PC-9 (cell line): ENCODE measurements around the gene IP6K1. TPM values are rescaled to one million over a fixed set of nuclear protein-coding genes. Genes with fewer than 3 reads are reported as not detected.
"Not testable (repeated sequence)": the region's sequence is repeated elsewhere in the genome, so short reads cannot be mapped to it uniquely, and the experiment has no call there.

ENCODE experiments used
- BruUV-seq: library from RNA; stranded (reverse); fragments of 400-500 nt; replicated peaks from 2 replicates; lab custom pipeline; 2021; lab: Mats Ljungman, UMichigan
- CTCF ChIA-PET: fragments of 300-600 bp; sonication (Branson Sonifier 250); formaldehyde crosslinking; loops from one replicate; lab custom pipeline; 2022; ENCODE audit warnings: antibody characterized with exemption; lab: Charles Lee
- POLR2A ChIA-PET: fragments of 300-600 bp; sonication (Branson Sonifier 250); formaldehyde crosslinking; loops from one replicate; lab custom pipeline; 2022; ENCODE audit warnings: antibody characterized with exemption; ENCODE audit not compliant: unreplicated experiment; lab: Charles Lee
- DNase-seq, 2 experiments: peaks; one replicate each; pipeline versions ENCODE4 v3.0.0 to v3.0.0-alpha.2; 2015 to 2022; ENCODE audit warnings: mixed read lengths in 1 of 2
- H2AFZ ChIP-seq: fragments of 200-600 bp; sonication (generic); 2 replicates; pipeline ENCODE4 v1.8.1; 2017; ENCODE audit warnings: antibody characterized with exemption
- H3F3A ChIP-seq: fragments of 200-600 bp; sonication (generic); 2 replicates; pipeline ENCODE4 v1.8.1; 2017; ENCODE audit warnings: antibody characterized with exemption, mild to moderate bottlenecking, low read depth; ENCODE audit not compliant: insufficient read depth
- H3K27ac ChIP-seq: fragments of 200-600 bp; sonication (generic); 2 replicates; pipeline ENCODE4 v1.6.1; 2016; ENCODE audit warnings: mixed run types
- H3K27me3 ChIP-seq: fragments of 200-600 bp; sonication (generic); 2 replicates; pipeline ENCODE4 v1.6.1; 2016; ENCODE audit warnings: low read depth, mixed run types; ENCODE audit not compliant: insufficient read depth
- H3K36me3 ChIP-seq: fragments of 200-600 bp; sonication (generic); 2 replicates; pipeline ENCODE4 v1.6.1; 2016; ENCODE audit warnings: low read depth, mixed run types
- H3K4me1 ChIP-seq: fragments of 200-600 bp; sonication (generic); replicated peaks from 2 replicates; pipeline ENCODE4 v1.6.1; 2016; ENCODE audit warnings: mixed run types; ENCODE audit not compliant: insufficient read depth
- H3K4me2 ChIP-seq: fragments of 200-600 bp; sonication (generic); 2 replicates; pipeline ENCODE4 v1.6.1; 2017; ENCODE audit warnings: mixed run types
- H3K4me3 ChIP-seq: fragments of 200-600 bp; sonication (generic); 2 replicates; pipeline ENCODE4 v1.6.1; 2016; ENCODE audit warnings: mixed run types
- H3K79me2 ChIP-seq: fragments of 200-600 bp; sonication (generic); 2 replicates; pipeline ENCODE4 v1.6.1; 2017; ENCODE audit warnings: low read depth, mixed run types
- H3K9me2 ChIP-seq: fragments of 200-600 bp; sonication (generic); 2 replicates; pipeline ENCODE4 v1.8.1; 2017; ENCODE audit warnings: mild to moderate bottlenecking; ENCODE audit not compliant: insufficient read depth
- H3K9me3 ChIP-seq: fragments of 200-600 bp; sonication (generic); 2 replicates; pipeline ENCODE4 v1.8.1; 2016; ENCODE audit warnings: low read depth; ENCODE audit not compliant: insufficient read depth
- H4K20me1 ChIP-seq: fragments of 200-600 bp; sonication (generic); 2 replicates; pipeline ENCODE4 v1.8.1; 2017; ENCODE audit not compliant: insufficient read depth
- EZH2 ChIP-seq: fragments of 200-600 bp; sonication (generic); IDR thresholded peaks from 2 replicates; pipeline ENCODE4 v1.8.0; 2017; ENCODE audit warnings: antibody characterized with exemption, low read depth
- intact Hi-C: fragments of 100-400 bp; cut with micrococcal nuclease; formaldehyde crosslinking; loops from one replicate; pipeline ENCODE4 v1.10.0; 2022; ENCODE audit not compliant: unreplicated experiment
- total RNA-seq: library from RNA; stranded (reverse); gene quantifications from 2 replicates; pipeline ENCODE4 v1.2.3, GENCODE V29; 2021
- TF ChIP-seq, protein P1 (sequence below): fragments of 200-600 bp; sonication (generic); conservative IDR thresholded peaks from 2 replicates; pipeline ENCODE4 v1.6.1; 2017; ENCODE audit warnings: mixed run types, antibody characterized with exemption, mild to moderate bottlenecking, moderate library complexity

IP6K1 gene
- total RNA-seq, 1 experiment from 2014 or later, result 32.9 TPM

DNA sequence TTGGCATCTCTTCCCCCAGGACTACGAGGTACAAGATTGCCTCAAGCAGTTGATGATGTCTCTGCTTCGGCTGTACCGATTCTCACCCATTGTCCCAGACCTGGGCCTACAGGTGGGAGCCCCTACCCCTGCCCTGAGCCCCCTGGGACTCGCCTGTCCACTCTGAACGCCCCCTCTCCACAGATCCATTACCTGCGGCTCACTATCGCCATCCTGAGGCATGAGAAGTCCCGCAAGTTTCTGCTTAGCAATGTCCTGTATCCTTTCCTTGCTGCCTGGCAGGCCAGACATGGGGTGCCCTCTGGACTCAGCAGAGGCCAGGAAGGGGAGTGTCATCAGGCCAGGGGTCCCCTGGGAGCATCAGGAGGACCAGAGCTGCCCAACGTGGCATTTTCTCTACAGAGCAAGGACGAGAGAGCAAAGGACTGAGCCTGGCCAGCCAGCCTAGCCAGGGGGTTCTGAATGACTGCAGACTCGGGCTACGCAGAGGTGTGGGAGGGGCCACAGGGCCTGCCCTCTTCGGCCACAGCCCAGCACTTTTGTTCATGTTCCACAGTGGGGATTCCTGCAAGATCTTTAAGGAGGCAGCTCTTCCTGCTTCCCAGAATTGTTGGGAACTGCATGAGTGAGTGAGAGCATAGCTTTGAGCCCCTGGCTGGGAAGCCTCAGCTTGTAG, 85.8 kb downstream of the IP6K1 start:
- intact Hi-C loops, result loop anchor here (5.0 to 10.0 kb wide), 2 partner anchors 207 to 484 kb away; no protein-coding TSS in a partner anchor

DNA sequence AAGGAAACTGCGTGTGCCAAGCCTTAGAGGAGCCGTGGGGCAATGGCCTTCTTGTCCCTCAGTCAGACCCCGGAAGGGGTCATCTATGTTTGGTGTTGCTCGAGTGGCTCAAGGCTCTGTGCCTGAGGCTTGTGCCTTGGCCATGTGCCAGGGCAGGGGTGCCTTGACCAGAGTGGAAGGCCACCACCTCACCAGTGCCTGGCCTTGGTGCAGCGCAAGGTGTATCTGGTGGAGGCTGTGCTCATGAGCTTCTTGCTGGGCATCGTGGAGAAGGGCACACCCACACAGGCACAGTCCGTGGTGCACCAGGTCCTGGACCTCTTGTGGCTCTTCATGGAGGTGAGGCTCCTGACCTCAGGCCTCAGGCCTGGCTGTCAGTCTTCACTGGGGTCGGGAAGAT, 86.3 kb downstream of the IP6K1 start:
- H3K27me3 ChIP-seq, result no peaks in the 10 kb centered on the region
- no peaks in the 10 kb centered on the region for H4K20me1 ChIP-seq
- H3K36me3 ChIP-seq, result no peaks in the 10 kb centered on the region
- no peaks in the 10 kb centered on the region for H3F3A ChIP-seq
- TF ChIP-seq, protein P1, sequence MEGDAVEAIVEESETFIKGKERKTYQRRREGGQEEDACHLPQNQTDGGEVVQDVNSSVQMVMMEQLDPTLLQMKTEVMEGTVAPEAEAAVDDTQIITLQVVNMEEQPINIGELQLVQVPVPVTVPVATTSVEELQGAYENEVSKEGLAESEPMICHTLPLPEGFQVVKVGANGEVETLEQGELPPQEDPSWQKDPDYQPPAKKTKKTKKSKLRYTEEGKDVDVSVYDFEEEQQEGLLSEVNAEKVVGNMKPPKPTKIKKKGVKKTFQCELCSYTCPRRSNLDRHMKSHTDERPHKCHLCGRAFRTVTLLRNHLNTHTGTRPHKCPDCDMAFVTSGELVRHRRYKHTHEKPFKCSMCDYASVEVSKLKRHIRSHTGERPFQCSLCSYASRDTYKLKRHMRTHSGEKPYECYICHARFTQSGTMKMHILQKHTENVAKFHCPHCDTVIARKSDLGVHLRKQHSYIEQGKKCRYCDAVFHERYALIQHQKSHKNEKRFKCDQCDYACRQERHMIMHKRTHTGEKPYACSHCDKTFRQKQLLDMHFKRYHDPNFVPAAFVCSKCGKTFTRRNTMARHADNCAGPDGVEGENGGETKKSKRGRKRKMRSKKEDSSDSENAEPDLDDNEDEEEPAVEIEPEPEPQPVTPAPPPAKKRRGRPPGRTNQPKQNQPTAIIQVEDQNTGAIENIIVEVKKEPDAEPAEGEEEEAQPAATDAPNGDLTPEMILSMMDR, result no peak
- no peak for TF ChIP-seq EZH2
- no peak overlapping the region for H3K4me2 ChIP-seq
- POLR2A ChIA-PET, result no interaction called here
- intact Hi-C loops, result loop anchor here (5.0 to 10.0 kb wide), 2 partner anchors 207 to 485 kb away; no protein-coding TSS in a partner anchor
- CTCF ChIA-PET, result no interaction called here
- no peak overlapping the region for H3K27ac ChIP-seq
- H3K9me3 ChIP-seq, result no peaks in the 10 kb centered on the region
- H3K4me1 ChIP-seq, result no peaks in the 10 kb centered on the region
- no TSS peak for BruUV-seq
- DNase-seq, result no peak
- H3K79me2 ChIP-seq, result no peaks in the 10 kb centered on the region
- no peak overlapping the region for H3K4me3 ChIP-seq
- no peak overlapping the region for H2AFZ ChIP-seq
- no peaks in the 10 kb centered on the region for H3K9me2 ChIP-seq

More for the DNA sequence above, 85.8 kb downstream of the IP6K1 start:
- Histone ChIP-seq H3K27ac (no peak overlapping the region), H3K27me3 (no peaks in the 10 kb centered on the region), H3K9me2 (no peaks in the 10 kb centered on the region), H3K9me3 (no peaks in the 10 kb centered on the region), H3K4me3 (no peak overlapping the region), H2AFZ (no peak overlapping the region), H3K4me1 (no peaks in the 10 kb centered on the region), H3K79me2 (no peaks in the 10 kb centered on the region), H3K4me2 (no peak overlapping the region), H3K36me3 (no peaks in the 10 kb centered on the region), H3F3A (no peaks in the 10 kb centered on the region), H4K20me1 (no peaks in the 10 kb centered on the region)
- BruUV-seq, result no TSS peak
- no peak for TF ChIP-seq EZH2
- TF ChIP-seq, protein P1, result no peak; the same call in 1 of the 2 replicates
- no peak for DNase-seq
- POLR2A ChIA-PET, result no interaction called here
- CTCF ChIA-PET, result interaction anchor here (1.5 kb wide), 1 partner anchor 138 kb away, joined by 5 read pairs; no protein-coding TSS in a partner anchor

GRCh38 chr3:49699281-49699979, 86.9 kb downstream of the IP6K1 start:
- intact Hi-C loops, result no loop called here
- no peak overlapping the region for H3K4me3 ChIP-seq
- H3K9me2 ChIP-seq, result no peaks in the 10 kb centered on the region
- TF ChIP-seq, protein P1, result no peak
- H3K36me3 ChIP-seq, result no peaks in the 10 kb centered on the region
- no peaks in the 10 kb centered on the region for H3F3A ChIP-seq
- ChIA-PET POLR2A (no interaction called here), CTCF (no interaction called here)
- H3K4me2 ChIP-seq, result no peak overlapping the region
- no peaks in the 10 kb centered on the region for H4K20me1 ChIP-seq
- no peak overlapping the region for H3K27ac ChIP-seq
- H3K9me3 ChIP-seq, result no peaks in the 10 kb centered on the region
- no peak overlapping the region for H2AFZ ChIP-seq
- DNase-seq, result no peak
- H3K4me1 ChIP-seq, result no peaks in the 10 kb centered on the region
- no TSS peak for BruUV-seq
- no peaks in the 10 kb centered on the region for H3K27me3 ChIP-seq
- no peaks in the 10 kb centered on the region for H3K79me2 ChIP-seq

GRCh38 chr3:49695350-49696015, 90.9 kb downstream of the IP6K1 start:
- BruUV-seq, H3K4me1 ChIP-seq, H3K79me2 ChIP-seq, DNase-seq, H3K9me2 ChIP-seq, H4K20me1 ChIP-seq, H3K4me2 ChIP-seq, H3K4me3 ChIP-seq, POLR2A ChIA-PET, H3K9me3 ChIP-seq, CTCF ChIA-PET, H2AFZ ChIP-seq, H3K36me3 ChIP-seq, H3K27ac ChIP-seq, H3K27me3 ChIP-seq, H3F3A ChIP-seq, intact Hi-C loops: not testable (repeated sequence)
